Loucy (cell line): ENCODE measurements around the gene CLPSL2.

Experiments
- CTCF ChIP-seq: fragments of 200-600 bp; sonication (generic); conservative IDR thresholded peaks from 2 replicates; pipeline ENCODE4 v1.5.1; 2014; ENCODE audit warnings: mild to moderate bottlenecking, antibody characterized with exemption, low read length
- EZH2phosphoT487 ChIP-seq: fragments of 200-600 bp; IDR thresholded peaks from 2 replicates; pipeline ENCODE4 v1.6.1; 2018; ENCODE audit warnings: antibody characterized with exemption, mild to moderate bottlenecking, moderate library complexity, borderline replicate concordance

- TF ChIP-seq CTCF, result peak; percentile 17; the same call in 1 of the 2 replicates
- TF ChIP-seq EZH2phosphoT487, result no peak
Observed at GRCh38 chr6:35731736-35732532, 44.5 kb upstream of the CLPSL2 start.
